Heart right ventricle (tissue), 16 donors: ENCODE measurements around the gene CRHR2. TPM values are rescaled to one million over a fixed set of nuclear protein-coding genes. Genes with fewer than 3 reads are reported as not detected.

Source experiments
- ATAC-seq, 8 donors: fragments of 200-7000 bp; cut with Tn5 transposase; one replicate each; pipeline ENCODE4 v1.9.1; 2020; ENCODE audit warnings: mild to moderate bottlenecking in 8 of 8, moderate library complexity in 8 of 8, moderate number of reproducible peaks in 1 of 8
- DNase-seq, 2 donors: peaks; one replicate each; pipeline ENCODE4 v3.0.0-alpha.2; 2020
- H3K27ac ChIP-seq, 10 donors: fragments of 200-600 bp; sonication (generic) in 2 of 10; one replicate each; pipeline versions ENCODE4 v1.5.0 to v1.8.0; 2020 to 2022; ENCODE audit warnings: mild to moderate bottlenecking in 3 of 10
- H3K27me3 ChIP-seq, 7 donors: fragments of 200-600 bp; one replicate each; pipeline ENCODE4 v1.8.0; 2021 to 2022; ENCODE audit warnings: mild to moderate bottlenecking in 2 of 7
- H3K36me3 ChIP-seq, 9 donors: fragments of 200-600 bp; sonication (generic) in 1 of 9; one replicate each; pipeline versions ENCODE4 v1.5.0 to v1.8.0; 2020 to 2022; ENCODE audit warnings: mild to moderate bottlenecking in 2 of 9
- H3K4me1 ChIP-seq, 9 donors: fragments of 200-600 bp; sonication (generic) in 1 of 9; one replicate each; pipeline versions ENCODE4 v1.5.0 to v1.8.0; 2020 to 2022; ENCODE audit warnings: mild to moderate bottlenecking in 4 of 9
- H3K4me3 ChIP-seq, 10 donors: fragments of 200-600 bp; sonication (generic) in 2 of 10; one replicate each; pipeline versions ENCODE4 v1.5.0 to v1.8.0; 2020 to 2022; ENCODE audit warnings: mild to moderate bottlenecking in 7 of 10, moderate library complexity in 2 of 10
- H3K9me3 ChIP-seq, 11 donors: fragments of 200-600 bp in 10 of 11; sonication (generic) in 2 of 11; one replicate each; pipeline versions ENCODE4 v1.5.0 to v1.8.0; 2013 to 2022; ENCODE audit warnings: mild to moderate bottlenecking in 2 of 11, control low read depth in 1 of 11, moderate library complexity in 1 of 11
- CTCF ChIP-seq, 9 donors: fragments of 200-600 bp; sonication (generic) in 2 of 9; IDR thresholded peaks; one replicate each; pipeline versions ENCODE4 v1.5.0 to v1.8.0; 2021 to 2022; ENCODE audit warnings: antibody characterized with exemption in 9 of 9, mild to moderate bottlenecking in 5 of 9, moderate library complexity in 1 of 9
- WGBS, 2 donors: extraction: QIAGEN DNeasy Blood & Tissue Kit; methylation state at CpG; one replicate each; pipeline ENCODE4 v1.1.7; 2013; ENCODE audit warnings: inconsistent platforms in 1 of 2; 5-methylcytosine and 5-hydroxymethylcytosine counted together
- intact Hi-C, 10 donors: fragments of 100-400 bp; cut with DNase I; formaldehyde crosslinking; loops; one replicate each; pipeline versions ENCODE4 v1.11.1 to v1.14.2; 2022
- polyA plus RNA-seq, 2 donors: library from polyadenylated mRNA; stranded (reverse); fragments of 200-250 nt; gene quantifications; one replicate each; pipeline ENCODE4 v1.2.3, GENCODE V29; 2013
- total RNA-seq, 10 donors: library from RNA; stranded (reverse); fragmentation: NEBNext Ultra II Directional in 3 of 10; extraction: Animal tissue kit (Norgen Biotek cat#: 25700) in 3 of 10; gene quantifications; one replicate each; pipeline versions ENCODE4 v1.2.1 to v1.2.4, GENCODE V29; 2021 to 2023
- donor health status: Arrhythmogenic right ventricular cardiomyopathy.
- donor health status: ischemic (EF 13 %, LVEDD 7.1; RV severe dilation, severe dysfunction).
- donor health status: healthy with polysubstance abuse.
- donor health status: DM: no; HTN: yes; CAD: no.
- donor health status: DM: no; HTN: no; CAD: no.
- donor health status: ischemic (EF 25% LVEDD 6.9; RV normal size, moderate dysfunction).
- donor health status: ischemic (EF 25% LVEDD 5.7; RV mildly dilated, moderate dysfunction).
- donor health status: healthy.
- donor health status: DM: yes; HTN: yes; CAD: no.
- donor health status: Ischemic cardiomyopathy.
- donor health status: ischemic (EF 35%, LVEDD 5.7; RV mildly dilated, moderate dysfunction).
- donor health status: nonischemic (EF 11% LVEDD 7.7; RV severe dilation, severe dysfunction).
- donor health status: DM: yes; HTN: yes; CAD: no.
- donor health status: PGD.
- donor health status: ischemic (EF 29% LVEDD 5.4; RV normal size, mild dysfunction).
- donor health status: nonischemic (EF 23%, LVEDD 6.1; RV moderate dilation, normal function).

CRHR2 gene
- total and polyA plus RNA-seq, 12 donors, result 0.07 to 1.2 (median 0.28) TPM; not detected in 1

- no peak for ATAC-seq
- Histone ChIP-seq H3K27ac (peak overlapping the region in 1 of 10 donors; percentile 15), H3K4me1 (peaks cover 0 to 56% (median 27%) of the 10 kb centered on the region in 9 donors), H3K4me3 (peak overlapping the region in 6 of 10 donors; percentile 7 to 45 (median 22)), H3K9me3 (no peaks in the 10 kb centered on the region), H3K36me3 (no peaks in the 10 kb centered on the region), H3K27me3 (no peaks in the 10 kb centered on the region)
- no peak for DNase-seq
- TF ChIP-seq CTCF (IDR thresholded peaks at IDR 0.05), result no peak
- WGBS, 2 donors, result 82 to 96% methylated on average over 4 of the region's 4 CpGs
- intact Hi-C loops, result no loop called here
These were observed 16.2 kb upstream of the CRHR2 start for GRCh38 chr7:30698481-30698880.

GRCh38 chr7:30697719-30698460 is 15.6 kb upstream of the CRHR2 start:
- no peaks in the 10 kb centered on the region for H3K9me3 ChIP-seq
- intact Hi-C loops, result no loop called here
- peak in 1 of 2 donors; percentile 19 for DNase-seq
- ATAC-seq, result peak in 6 of 8 donors; percentile 23 to 59 (median 42)
- H3K27me3 ChIP-seq, result no peaks in the 10 kb centered on the region
- no peaks in the 10 kb centered on the region for H3K36me3 ChIP-seq
- peak overlapping the region in 6 of 10 donors; percentile 13 to 63 (median 58) for H3K27ac ChIP-seq
- 72 to 80% methylated on average over 15 of the region's 15 CpGs for WGBS, 2 donors
- peak overlapping the region in 6 of 10 donors; percentile 7 to 45 (median 22) for H3K4me3 ChIP-seq
- H3K4me1 ChIP-seq, result peaks cover 0 to 56% (median 27%) of the 10 kb centered on the region in 9 donors
- no peak for TF ChIP-seq CTCF (IDR thresholded peaks at IDR 0.05)

- ATAC-seq, result no peak
- intact Hi-C loops, result no loop called here
- no peaks in the 10 kb centered on the region for H3K27me3 ChIP-seq
- DNase-seq, result no peak
- H3K4me1 ChIP-seq, result peaks cover 0 to 46% (median 23%) of the 10 kb centered on the region in 9 donors
- no peak for TF ChIP-seq CTCF (IDR thresholded peaks at IDR 0.05)
- no peaks in the 10 kb centered on the region for H3K9me3 ChIP-seq
- H3K4me3 ChIP-seq, result no peak overlapping the region
- peak overlapping the region in 8 of 10 donors; percentile 2 to 64 (median 48) for H3K27ac ChIP-seq
- H3K36me3 ChIP-seq, result no peaks in the 10 kb centered on the region
- WGBS, 2 donors, result 64 to 75% methylated on average over 13 of the region's 13 CpGs
These were observed 12.8 kb upstream of the CRHR2 start for GRCh38 chr7:30694774-30695721.

- DNase-seq (peak in 1 of 2 donors; percentile 46), ATAC-seq (peak; percentile 68 to 92 (median 74))
- H3K4me1 ChIP-seq, result peaks cover 0 to 38% (median 22%) of the 10 kb centered on the region in 9 donors
- H3K27ac ChIP-seq, result peak overlapping the region in 7 of 10 donors; percentile 2 to 64 (median 51)
- no peak overlapping the region for H3K4me3 ChIP-seq
- TF ChIP-seq CTCF (IDR thresholded peaks at IDR 0.05), result no peak
- 41 to 46% methylated on average over 6 of the region's 6 CpGs for WGBS, 2 donors
- no peaks in the 10 kb centered on the region for H3K36me3 ChIP-seq
- H3K9me3 ChIP-seq, result no peaks in the 10 kb centered on the region
- intact Hi-C loops, result no loop called here
- H3K27me3 ChIP-seq, result no peaks in the 10 kb centered on the region
These were observed 12.0 kb upstream of the CRHR2 start for GRCh38 chr7:30694218-30694745.
